Activated CD4-positive, alpha-beta memory T cell treated with anti-CD3 and anti-CD28 coated beads, Interleukin-2, amount 10 ng/mL, durations not matched to agents 7 days and 5 days (primary cell): Measurements from ENCODE around the gene MCF2L. TPM values are rescaled to one million over a fixed set of nuclear protein-coding genes. Genes with fewer than 3 reads are reported as not detected.

Experiments used
- CTCF ChIA-PET: fragments of 350-600 bp; sonication (Branson Sonifier 250); formaldehyde crosslinking; loops from one replicate; lab custom pipeline; 2021; ENCODE audit warnings: antibody characterized with exemption, inconsistent platforms; lab: Charles Lee
- POLR2A ChIA-PET: fragments of 350-600 bp; sonication (Branson Sonifier 250); formaldehyde crosslinking; loops from one replicate; lab custom pipeline; 2021; ENCODE audit warnings: antibody characterized with exemption; lab: Charles Lee
- DNase-seq: peaks from one replicate; pipeline ENCODE4 v3.0.0-alpha.2; 2020
- H3K27ac Mint-ChIP-seq: one replicate; pipeline ENCODE4 v1.8.0; 2021; ENCODE audit warnings: mild to moderate bottlenecking, mixed read lengths
- H3K27me3 Mint-ChIP-seq: one replicate; pipeline ENCODE4 v1.8.0; 2021; ENCODE audit warnings: mixed read lengths
- H3K36me3 Mint-ChIP-seq: one replicate; pipeline ENCODE4 v1.8.0; 2021; ENCODE audit warnings: low read depth, mixed read lengths
- H3K4me1 Mint-ChIP-seq: one replicate; pipeline ENCODE4 v1.8.0; 2021; ENCODE audit warnings: mixed read lengths
- H3K4me3 Mint-ChIP-seq: one replicate; pipeline ENCODE4 v1.8.0; 2021; ENCODE audit warnings: mild to moderate bottlenecking, mixed read lengths
- H3K9me3 Mint-ChIP-seq: one replicate; pipeline ENCODE4 v1.8.0; 2021; ENCODE audit warnings: mixed read lengths
- total RNA-seq, 2 experiments: library from RNA; stranded (reverse); gene quantifications; one replicate each; pipeline ENCODE4 v1.2.3, GENCODE V29; 2021

Gene MCF2L
- total RNA-seq, 2 experiments from 2014 or later = 0.33 to 0.86 TPM

DNA sequence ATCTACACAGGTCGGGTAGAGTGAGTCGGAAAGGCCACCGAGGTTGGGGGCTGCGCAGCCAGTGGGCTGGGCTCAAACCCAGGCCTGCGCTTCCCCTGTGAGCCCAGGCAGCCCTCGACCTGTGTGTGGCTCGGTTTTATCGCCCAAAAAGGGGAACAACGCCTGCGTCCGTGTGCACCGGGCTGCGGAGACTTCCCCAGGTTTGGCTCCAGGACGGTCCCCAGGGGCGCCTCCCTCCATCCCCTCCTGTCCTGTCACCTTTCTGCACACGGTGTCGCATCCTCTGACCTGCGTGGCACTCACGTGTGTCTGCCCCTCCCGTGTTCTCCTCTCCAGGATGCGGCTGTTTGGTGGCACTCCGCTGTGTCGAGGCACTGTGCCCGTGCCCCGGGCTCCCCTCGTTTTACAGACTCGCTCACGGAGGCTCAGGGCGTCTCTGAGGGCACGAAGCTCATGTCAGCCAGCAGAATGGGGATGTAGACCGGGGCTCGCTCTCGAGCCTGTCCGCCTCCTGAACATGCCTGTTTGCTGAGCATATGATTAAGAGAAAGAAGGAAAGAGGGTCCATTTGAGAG, 25.9 kb downstream of the MCF2L start:
- H3K27ac Mint-ChIP-seq = no peak overlapping the region
- CTCF ChIA-PET = no interaction called here
- H3K36me3 Mint-ChIP-seq = no peaks in the 10 kb centered on the region
- POLR2A ChIA-PET = no interaction called here
- H3K27me3 Mint-ChIP-seq = no peaks in the 10 kb centered on the region
- no peaks in the 10 kb centered on the region for H3K9me3 Mint-ChIP-seq
- H3K4me3 Mint-ChIP-seq = no peak overlapping the region
- no peaks in the 10 kb centered on the region for H3K4me1 Mint-ChIP-seq
- no peak for DNase-seq

DNA sequence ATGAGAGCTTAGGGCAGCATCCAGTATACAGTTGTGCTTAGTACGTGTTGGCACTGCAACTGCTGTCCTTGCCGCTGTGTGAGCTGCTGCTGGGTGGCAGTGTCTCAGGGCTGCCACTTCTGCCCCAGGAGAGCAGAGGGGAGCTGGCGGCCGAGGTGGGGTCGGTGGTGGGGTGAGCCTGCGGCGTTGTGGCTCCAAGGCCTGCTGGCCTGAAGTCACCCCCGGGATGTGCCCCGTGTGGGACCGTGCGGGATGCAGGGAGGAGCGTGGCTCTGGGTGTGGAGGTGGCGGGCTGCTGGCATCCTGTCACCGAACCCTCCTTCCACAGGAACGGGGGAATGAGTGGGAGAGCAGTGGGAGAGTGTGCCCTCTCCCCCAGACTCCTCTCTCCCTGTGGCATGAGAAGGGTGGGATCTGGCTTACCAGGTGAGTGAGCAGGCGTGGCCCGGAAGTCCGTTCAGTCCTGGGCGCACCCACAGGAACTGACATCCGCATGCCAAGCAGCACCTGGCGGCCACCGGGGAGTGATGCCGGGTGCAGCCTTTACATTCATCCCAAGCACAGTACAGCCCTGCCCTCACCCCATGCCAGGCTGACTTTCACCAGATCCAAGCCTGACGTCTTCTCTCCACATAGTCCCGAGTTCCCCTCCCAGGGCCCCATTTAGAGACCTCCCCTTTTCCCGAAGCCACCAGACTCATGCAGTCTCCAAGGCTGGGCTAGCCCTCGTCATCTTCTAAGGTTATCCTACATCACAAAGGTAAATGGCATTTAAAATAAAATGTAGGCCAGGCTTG, 26.6 kb downstream of the MCF2L start:
- no peak overlapping the region for H3K4me3 Mint-ChIP-seq
- ChIA-PET POLR2A (no interaction called here), CTCF (no interaction called here)
- no peaks in the 10 kb centered on the region for H3K9me3 Mint-ChIP-seq
- no peaks in the 10 kb centered on the region for H3K27me3 Mint-ChIP-seq
- no peaks in the 10 kb centered on the region for H3K36me3 Mint-ChIP-seq
- no peak for DNase-seq
- H3K4me1 Mint-ChIP-seq = no peaks in the 10 kb centered on the region
- H3K27ac Mint-ChIP-seq = no peak overlapping the region

DNA sequence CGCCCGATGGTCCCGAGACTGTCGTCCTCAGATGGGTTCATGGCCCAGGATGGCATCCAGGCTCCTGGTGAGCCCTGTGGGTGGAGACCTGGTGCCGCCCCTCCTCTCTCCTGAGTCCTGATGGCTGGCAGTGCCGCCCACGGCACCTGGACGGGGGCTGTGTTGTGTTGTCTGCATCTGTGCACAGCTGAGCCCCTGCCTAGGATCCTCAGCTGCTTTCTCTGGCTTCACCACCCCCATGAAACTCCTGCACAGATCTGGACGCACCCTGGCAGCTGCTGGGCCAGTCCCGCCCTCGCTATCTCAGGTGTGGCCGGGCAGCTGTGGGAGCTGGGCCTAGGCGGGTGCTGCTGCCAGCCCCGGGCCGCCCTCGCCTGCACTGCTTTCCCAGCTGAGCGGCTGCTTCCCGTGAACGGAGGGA, 27.7 kb downstream of the MCF2L start:
- no peak overlapping the region for H3K27ac Mint-ChIP-seq

DNA sequence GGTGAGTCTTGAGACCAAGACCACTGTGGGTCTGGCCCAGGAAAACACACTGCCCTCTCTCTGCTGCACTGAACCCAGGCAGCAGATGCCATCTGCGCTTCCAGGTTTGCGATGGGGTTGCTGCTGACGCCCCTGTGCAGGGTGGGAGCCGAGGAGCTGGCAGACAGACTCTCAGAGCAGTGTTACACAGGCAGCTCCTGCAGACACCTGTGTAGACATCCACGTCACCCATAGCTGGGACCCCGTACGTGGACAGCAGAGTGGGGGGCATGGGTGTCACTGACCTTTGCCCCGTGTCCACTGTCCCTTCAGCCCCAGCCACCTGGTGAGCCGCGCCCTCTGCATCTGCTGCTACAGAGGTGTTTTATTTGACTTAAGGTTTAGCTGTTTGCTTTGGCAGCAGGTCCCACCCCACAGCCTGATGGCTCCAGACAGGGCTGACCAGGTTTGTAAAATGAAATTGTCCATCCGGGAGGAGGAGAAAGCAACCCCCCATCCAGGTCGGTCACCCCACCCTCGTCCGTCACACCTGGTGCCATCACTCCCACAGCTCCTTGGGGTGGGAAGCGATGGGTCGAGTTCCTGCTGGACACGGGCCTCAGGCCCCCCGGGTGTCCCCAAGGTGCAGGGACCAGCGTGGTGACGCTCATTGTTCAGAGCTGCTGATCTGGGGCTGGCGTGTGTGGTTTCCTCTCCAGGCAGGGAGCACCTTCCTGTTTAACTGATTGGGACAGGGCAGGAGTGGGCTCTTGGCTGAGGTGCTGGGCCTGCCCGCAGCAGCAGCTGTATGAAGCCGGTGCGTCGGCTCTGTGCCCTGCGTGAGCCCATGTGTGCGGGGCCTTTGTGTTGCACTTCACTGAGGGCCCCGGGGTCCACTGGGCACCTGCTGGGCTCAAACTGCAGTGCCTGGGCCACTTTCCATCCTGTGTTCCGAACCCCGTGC, 28.4 kb downstream of the MCF2L start:
- Mint-ChIP-seq H3K4me1 (no peaks in the 10 kb centered on the region), H3K27me3 (no peaks in the 10 kb centered on the region), H3K9me3 (no peaks in the 10 kb centered on the region), H3K4me3 (no peak overlapping the region), H3K36me3 (no peaks in the 10 kb centered on the region), H3K27ac (no peak overlapping the region)
- no peak for DNase-seq
- ChIA-PET POLR2A (interaction anchor here (1.0 kb wide), 1 partner anchor 23 kb away, joined by 3 read pairs; no protein-coding TSS in a partner anchor), CTCF (no interaction called here)

More for the DNA sequence above, 27.7 kb downstream of the MCF2L start:
- CTCF ChIA-PET = no interaction called here
- Mint-ChIP-seq H3K4me1 (no peaks in the 10 kb centered on the region), H3K4me3 (no peak overlapping the region), H3K36me3 (no peaks in the 10 kb centered on the region), H3K9me3 (no peaks in the 10 kb centered on the region), H3K27me3 (no peaks in the 10 kb centered on the region)
- POLR2A ChIA-PET = interaction anchor here (1.0 kb wide), 1 partner anchor 24 kb away, joined by 3 read pairs; no protein-coding TSS in a partner anchor
- DNase-seq = no peak

DNA sequence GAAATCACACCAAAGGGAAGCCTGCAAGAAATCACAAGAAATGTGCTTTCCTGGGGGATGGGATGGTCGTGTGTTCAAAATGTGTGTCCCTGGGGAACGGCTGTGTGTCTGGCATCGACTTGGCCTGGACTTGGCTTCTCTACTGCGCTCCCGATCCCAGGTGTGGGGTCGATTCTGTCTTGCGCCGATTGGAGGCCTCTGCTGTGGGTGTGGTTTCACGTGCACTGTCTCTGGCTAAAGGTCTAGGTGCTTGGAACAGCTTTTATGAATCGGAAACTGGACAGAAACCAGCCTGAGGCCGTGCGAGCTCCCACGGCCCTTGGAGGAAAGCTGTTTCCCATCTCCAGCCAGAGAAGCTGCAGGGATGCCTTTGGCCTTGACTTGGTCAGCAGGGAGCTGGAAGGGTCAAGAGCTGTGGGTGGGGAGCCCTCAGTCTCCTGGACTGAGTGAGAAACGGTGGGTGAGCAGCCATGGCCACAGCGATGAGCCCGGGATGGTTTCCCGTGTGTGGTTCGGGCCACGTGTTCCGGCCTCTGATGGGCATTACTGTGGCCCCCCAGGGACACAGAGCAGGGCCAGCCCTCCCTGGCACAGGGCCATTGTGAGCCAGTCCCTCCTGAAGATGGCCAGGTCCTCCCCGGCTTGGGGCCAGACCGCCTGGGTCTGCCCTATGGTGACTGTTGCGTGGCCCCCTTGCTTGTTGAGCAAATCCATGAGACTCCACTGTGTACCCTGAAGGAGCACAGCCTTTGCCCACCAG, 29.7 kb downstream of the MCF2L start:
- Mint-ChIP-seq H3K4me3 (no peak overlapping the region), H3K27me3 (no peaks in the 10 kb centered on the region), H3K27ac (no peak overlapping the region), H3K9me3 (no peaks in the 10 kb centered on the region), H3K36me3 (no peaks in the 10 kb centered on the region), H3K4me1 (no peaks in the 10 kb centered on the region)
- POLR2A ChIA-PET = no interaction called here
- CTCF ChIA-PET = no interaction called here
- DNase-seq = no peak

DNA sequence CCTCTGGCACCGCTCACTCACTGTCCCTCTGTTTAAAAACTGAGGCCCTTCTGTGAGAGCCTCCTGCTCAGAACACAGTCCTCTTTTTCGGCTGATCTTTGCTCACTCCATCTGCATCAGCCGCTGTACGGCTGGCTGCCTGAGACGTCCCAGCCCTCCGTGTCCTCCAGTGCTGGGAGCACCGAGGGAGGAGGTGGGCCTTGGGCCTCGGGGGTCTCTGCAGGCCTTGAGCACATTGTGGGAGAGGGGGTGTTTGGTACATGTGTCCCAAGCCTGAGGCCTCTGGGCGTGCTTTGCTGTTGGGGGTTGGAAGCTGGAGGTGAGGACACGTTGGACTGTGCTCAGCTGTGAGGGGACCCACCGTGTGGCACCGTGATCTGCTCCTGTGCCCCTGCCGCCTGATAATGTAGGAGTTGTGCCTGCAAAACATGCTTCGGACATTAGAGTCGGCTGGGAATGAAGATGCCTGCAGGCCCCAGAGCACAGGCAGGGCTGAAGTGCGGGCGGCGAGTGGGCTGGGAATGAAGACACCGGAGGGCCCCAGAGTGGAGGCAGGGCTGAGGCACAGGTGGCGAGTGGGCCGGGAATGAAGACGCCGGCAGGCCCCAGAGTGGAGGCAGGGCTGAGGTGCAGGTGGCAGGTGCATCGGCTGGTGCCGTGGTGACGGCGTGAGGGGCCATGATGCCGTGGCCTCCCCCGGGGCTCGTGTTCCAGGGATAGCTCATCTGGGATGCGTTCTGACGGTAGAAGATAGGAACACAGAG, 30.6 kb downstream of the MCF2L start:
- Mint-ChIP-seq H3K27me3 (no peaks in the 10 kb centered on the region), H3K36me3 (no peaks in the 10 kb centered on the region), H3K27ac (no peak overlapping the region), H3K4me3 (no peak overlapping the region), H3K4me1 (no peaks in the 10 kb centered on the region), H3K9me3 (peaks cover 2% of the 10 kb centered on the region)
- POLR2A ChIA-PET = no interaction called here
- CTCF ChIA-PET = no interaction called here
- no peak for DNase-seq

DNA sequence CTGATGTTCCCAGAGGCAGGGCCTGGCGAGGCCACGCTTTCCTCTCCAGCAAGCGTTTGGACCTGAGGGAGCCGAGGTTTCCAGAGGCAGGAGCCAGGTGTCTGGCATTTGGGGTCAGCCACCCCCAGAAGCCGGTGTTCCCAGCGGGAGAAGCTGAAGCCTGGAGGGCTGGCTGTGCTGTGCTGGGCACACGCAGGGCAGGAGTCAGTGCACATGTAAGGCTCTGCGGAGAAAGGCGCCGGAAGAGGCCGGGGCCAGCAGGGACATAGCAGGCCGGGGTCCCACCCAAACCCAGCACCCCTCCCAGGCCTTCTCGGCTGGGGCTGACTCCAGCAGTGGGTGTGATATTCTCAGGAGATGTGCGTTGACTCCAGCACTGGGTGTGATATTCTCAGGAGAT, 31.6 kb downstream of the MCF2L start:
- no peaks in the 10 kb centered on the region for H3K36me3 Mint-ChIP-seq
- peaks cover 2% of the 10 kb centered on the region for H3K4me1 Mint-ChIP-seq
- CTCF ChIA-PET = no interaction called here
- no peak overlapping the region for H3K4me3 Mint-ChIP-seq
- H3K27me3 Mint-ChIP-seq = no peaks in the 10 kb centered on the region
- POLR2A ChIA-PET = no interaction called here
- peaks cover 5% of the 10 kb centered on the region for H3K9me3 Mint-ChIP-seq
- no peak overlapping the region for H3K27ac Mint-ChIP-seq
- DNase-seq = no peak

DNA sequence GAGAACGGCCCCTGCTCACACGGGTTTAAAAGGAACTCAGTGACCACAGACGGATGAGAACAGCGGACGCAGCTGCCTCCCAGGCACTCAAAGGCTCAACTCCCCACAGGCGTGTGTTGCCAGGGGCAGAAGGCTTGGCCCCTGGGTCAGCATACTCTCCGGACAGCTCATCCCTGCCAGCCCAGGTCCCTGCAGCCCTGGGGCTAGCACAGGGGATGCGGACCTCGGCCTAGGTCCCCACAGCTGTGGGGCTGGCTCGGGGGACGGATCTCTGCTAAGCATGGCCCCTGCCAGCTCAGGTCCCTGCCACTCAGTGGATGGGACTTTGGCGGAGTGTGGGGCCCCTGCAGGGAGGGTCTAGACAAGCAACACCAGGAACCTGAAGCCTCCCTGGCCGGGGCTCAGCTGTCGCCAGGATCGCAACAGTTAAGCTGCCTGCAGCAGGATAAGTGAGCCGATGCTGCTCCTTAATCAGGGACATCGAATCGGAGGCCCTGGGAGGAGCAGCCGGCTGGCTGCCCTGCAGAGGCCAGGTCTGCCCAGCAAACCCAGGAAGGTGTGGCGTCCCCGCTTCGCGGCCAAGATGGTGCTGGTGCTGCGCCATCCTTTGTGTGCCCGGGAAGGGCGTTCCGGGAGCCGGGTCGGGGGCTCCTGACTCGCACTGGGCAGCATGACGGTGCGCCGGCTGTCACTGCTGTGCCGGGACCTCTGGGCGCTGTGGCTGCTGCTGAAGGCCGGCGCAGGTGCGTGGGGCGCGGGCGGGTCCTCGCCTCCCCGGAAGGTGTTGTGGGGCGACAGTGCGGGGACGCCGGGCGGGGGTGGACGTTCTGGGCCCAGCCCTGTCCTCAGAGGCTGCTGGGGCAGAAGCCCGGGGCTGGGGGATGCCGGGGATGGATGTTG, 32.5 kb downstream of the MCF2L start:
- no peaks in the 10 kb centered on the region for H3K27me3 Mint-ChIP-seq
- no peak overlapping the region for H3K4me3 Mint-ChIP-seq
- H3K36me3 Mint-ChIP-seq = no peaks in the 10 kb centered on the region
- peaks cover 5% of the 10 kb centered on the region for H3K9me3 Mint-ChIP-seq
- POLR2A ChIA-PET = no interaction called here
- CTCF ChIA-PET = no interaction called here
- H3K27ac Mint-ChIP-seq = no peak overlapping the region
- DNase-seq = no peak
- peaks cover 2% of the 10 kb centered on the region for H3K4me1 Mint-ChIP-seq

DNA sequence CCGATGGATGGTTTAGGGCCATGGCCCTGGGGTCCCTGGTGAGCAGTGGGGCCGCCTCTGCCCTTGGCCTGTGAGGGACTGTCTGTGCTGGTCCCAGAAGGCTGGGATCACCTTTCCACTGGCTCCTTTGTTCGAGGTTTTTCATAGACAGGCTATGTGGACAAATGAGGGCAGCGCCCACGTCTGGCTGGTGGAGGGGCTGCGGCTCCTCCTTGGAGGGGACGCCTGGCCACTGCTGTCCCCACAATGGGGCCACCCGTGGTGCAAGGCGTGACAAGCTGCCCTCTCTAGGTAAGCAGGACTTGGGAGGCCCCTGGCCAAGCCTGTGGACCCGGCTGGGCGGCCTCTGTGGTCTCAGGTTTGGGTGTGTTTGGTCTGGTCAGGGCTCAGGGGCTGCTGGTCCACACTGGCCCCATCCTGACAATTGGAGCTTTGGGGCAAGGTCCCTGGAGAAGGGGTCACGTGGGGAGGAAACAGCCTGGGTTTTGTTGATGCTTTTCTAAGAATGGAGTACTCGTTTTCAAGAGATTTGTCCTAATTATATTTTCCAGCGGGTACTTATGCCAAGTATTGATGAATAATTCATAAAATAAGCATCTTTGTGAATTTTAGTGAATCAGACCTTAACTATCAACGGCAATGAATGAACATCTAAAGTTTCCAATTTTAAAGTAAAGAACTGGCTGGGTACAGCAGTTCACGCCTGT, 33.3 kb downstream of the MCF2L start:
- Mint-ChIP-seq H3K27ac (no peak overlapping the region), H3K4me3 (no peak overlapping the region)

DNA sequence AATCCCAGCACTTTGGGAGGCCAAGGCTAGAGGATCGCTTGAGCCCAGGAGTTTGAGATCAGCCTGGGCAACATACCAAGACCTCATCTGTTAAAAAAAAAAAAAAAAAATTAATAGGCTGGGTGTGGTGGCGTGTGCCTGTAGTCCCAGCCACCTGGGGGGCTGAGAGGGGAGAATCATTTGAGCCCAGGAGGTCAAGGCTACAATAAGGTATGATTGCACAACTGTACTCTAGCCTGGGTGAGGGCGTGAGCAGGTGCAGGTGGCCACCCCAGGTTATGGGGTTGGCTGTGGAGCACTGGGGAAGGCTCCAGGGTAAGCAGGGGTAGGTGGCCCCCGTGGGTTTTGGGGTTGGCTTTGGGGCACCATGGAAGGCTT, 33.9 kb downstream of the MCF2L start:
- CTCF ChIA-PET = no interaction called here
- no peak overlapping the region for H3K4me3 Mint-ChIP-seq
- H3K4me1 Mint-ChIP-seq = peaks cover 2% of the 10 kb centered on the region
- H3K36me3 Mint-ChIP-seq = no peaks in the 10 kb centered on the region
- no peak overlapping the region for H3K27ac Mint-ChIP-seq
- no peak for DNase-seq
- no peaks in the 10 kb centered on the region for H3K27me3 Mint-ChIP-seq
- H3K9me3 Mint-ChIP-seq = peaks cover 5% of the 10 kb centered on the region
- POLR2A ChIA-PET = no interaction called here

More for the DNA sequence above, 33.3 kb downstream of the MCF2L start:
- peaks cover 5% of the 10 kb centered on the region for H3K9me3 Mint-ChIP-seq
- no peaks in the 10 kb centered on the region for H3K27me3 Mint-ChIP-seq
- DNase-seq = no peak
- CTCF ChIA-PET = no interaction called here
- POLR2A ChIA-PET = no interaction called here
- H3K4me1 Mint-ChIP-seq = peaks cover 2% of the 10 kb centered on the region
- no peaks in the 10 kb centered on the region for H3K36me3 Mint-ChIP-seq

DNA sequence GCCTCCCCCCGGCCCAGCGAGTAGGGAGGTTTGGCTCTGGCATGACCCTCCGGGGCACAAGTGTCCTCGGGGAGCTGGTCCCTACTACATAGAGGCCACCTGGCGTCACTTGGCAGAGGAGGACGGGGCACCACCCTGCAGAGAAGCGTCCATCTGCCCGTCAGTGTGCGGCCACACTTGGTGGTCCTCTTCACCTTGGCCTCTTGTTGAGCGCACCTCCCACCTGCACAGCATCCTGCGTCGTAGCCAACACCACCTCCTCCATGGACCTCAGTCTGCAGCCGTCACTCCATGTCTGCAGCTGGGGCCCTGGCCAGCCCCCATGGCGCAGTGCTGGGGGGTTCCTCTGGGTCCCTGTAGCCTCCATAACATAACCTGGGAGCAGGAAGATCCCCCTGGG, 35.1 kb downstream of the MCF2L start:
- CTCF ChIA-PET = no interaction called here
- POLR2A ChIA-PET = no interaction called here
- DNase-seq = no peak
- Mint-ChIP-seq H3K27ac (no peak overlapping the region), H3K4me1 (peaks cover 2% of the 10 kb centered on the region), H3K27me3 (no peaks in the 10 kb centered on the region), H3K36me3 (no peaks in the 10 kb centered on the region), H3K9me3 (peaks cover 5% of the 10 kb centered on the region), H3K4me3 (no peak overlapping the region)
